ENCODE data around the gene KDM4C.

Gene KDM4C

GRCh38 chr9:6930827-6931226 lies 173.1 kb downstream of the KDM4C start:
- no peaks in the 10 kb centered on the region for H3K36me3 ChIP-seq (ENCODE audit: control insufficient read depth in 2 of 2, insufficient read depth in 2 of 2, low read length in 2 of 2)
- H3K9ac ChIP-seq (ENCODE audit: low read length in 2 of 2) = no peak overlapping the region
- H3K4me3 ChIP-seq (ENCODE audit: low read length in 2 of 2) = no peak overlapping the region
- no peaks in the 10 kb centered on the region for H3K9me3 ChIP-seq (ENCODE audit: control insufficient read depth in 2 of 2, low read length in 2 of 2)
- H3K4me1 ChIP-seq (ENCODE audit: control insufficient read depth, insufficient read depth, low read length) = peaks cover 7% of the 10 kb centered on the region
- no peak overlapping the region for H3K27ac ChIP-seq (ENCODE audit: low read length)
- no peaks in the 10 kb centered on the region for H3K27me3 ChIP-seq (ENCODE audit: control insufficient read depth in 1 of 2, insufficient read depth in 2 of 2, low read length in 2 of 2)

GRCh38 chr9:6931913-6932312 lies 174.1 kb downstream of the KDM4C start:
- no peaks in the 10 kb centered on the region for H3K36me3 ChIP-seq (ENCODE audit: control insufficient read depth in 2 of 2, insufficient read depth in 2 of 2, low read length in 2 of 2)
- no peaks in the 10 kb centered on the region for H3K9me3 ChIP-seq (ENCODE audit: control insufficient read depth in 2 of 2, low read length in 2 of 2)
- H3K4me3 ChIP-seq (ENCODE audit: low read length in 2 of 2) = no peak overlapping the region
- no peak overlapping the region for H3K27ac ChIP-seq (ENCODE audit: low read length)
- peaks cover 7% of the 10 kb centered on the region for H3K4me1 ChIP-seq (ENCODE audit: control insufficient read depth, insufficient read depth, low read length)
- no peak overlapping the region for H3K9ac ChIP-seq (ENCODE audit: low read length in 2 of 2)
- H3K27me3 ChIP-seq (ENCODE audit: control insufficient read depth in 1 of 2, insufficient read depth in 2 of 2, low read length in 2 of 2) = no peaks in the 10 kb centered on the region

- Histone ChIP-seq H3K9me3 (ENCODE audit: control insufficient read depth in 2 of 2, low read length in 2 of 2) (no peaks in the 10 kb centered on the region), H3K9ac (ENCODE audit: low read length in 2 of 2) (no peak overlapping the region), H3K27me3 (ENCODE audit: control insufficient read depth in 1 of 2, insufficient read depth in 2 of 2, low read length in 2 of 2) (no peaks in the 10 kb centered on the region), H3K27ac (ENCODE audit: low read length) (no peak overlapping the region), H3K4me1 (ENCODE audit: control insufficient read depth, insufficient read depth, low read length) (peaks cover 7% of the 10 kb centered on the region), H3K36me3 (ENCODE audit: control insufficient read depth in 2 of 2, insufficient read depth in 2 of 2, low read length in 2 of 2) (no peaks in the 10 kb centered on the region), H3K4me3 (ENCODE audit: low read length in 2 of 2) (no peak overlapping the region)
Observed at GRCh38 chr9:6936103-6936502, 178.3 kb downstream of the KDM4C start.

GRCh38 chr9:6937209-6937608 lies 179.4 kb downstream of the KDM4C start:
- no peaks in the 10 kb centered on the region for H3K9me3 ChIP-seq (ENCODE audit: control insufficient read depth in 2 of 2, low read length in 2 of 2)

GRCh38 chr9:6938447-6938846 lies 180.7 kb downstream of the KDM4C start:
- H3K4me3 ChIP-seq (ENCODE audit: low read length in 2 of 2) = no peak overlapping the region
- no peaks in the 10 kb centered on the region for H3K27me3 ChIP-seq (ENCODE audit: control insufficient read depth in 1 of 2, insufficient read depth in 2 of 2, low read length in 2 of 2)
- no peaks in the 10 kb centered on the region for H3K36me3 ChIP-seq (ENCODE audit: control insufficient read depth in 2 of 2, insufficient read depth in 2 of 2, low read length in 2 of 2)
- no peaks in the 10 kb centered on the region for H3K9me3 ChIP-seq (ENCODE audit: control insufficient read depth in 2 of 2, low read length in 2 of 2)
- no peak overlapping the region for H3K27ac ChIP-seq (ENCODE audit: low read length)
- H3K9ac ChIP-seq (ENCODE audit: low read length in 2 of 2) = no peak overlapping the region
- H3K4me1 ChIP-seq (ENCODE audit: control insufficient read depth, insufficient read depth, low read length) = no peaks in the 10 kb centered on the region

More at GRCh38 chr9:6937209-6937608, 179.4 kb downstream of the KDM4C start:
- no peaks in the 10 kb centered on the region for H3K27me3 ChIP-seq (ENCODE audit: control insufficient read depth in 1 of 2, insufficient read depth in 2 of 2, low read length in 2 of 2)
- no peaks in the 10 kb centered on the region for H3K36me3 ChIP-seq (ENCODE audit: control insufficient read depth in 2 of 2, insufficient read depth in 2 of 2, low read length in 2 of 2)
- H3K9ac ChIP-seq (ENCODE audit: low read length in 2 of 2) = no peak overlapping the region
- H3K4me1 ChIP-seq (ENCODE audit: control insufficient read depth, insufficient read depth, low read length) = peaks cover 4% of the 10 kb centered on the region
- H3K4me3 ChIP-seq (ENCODE audit: low read length in 2 of 2) = no peak overlapping the region
- no peak overlapping the region for H3K27ac ChIP-seq (ENCODE audit: low read length)

- Histone ChIP-seq H3K9me3 (ENCODE audit: control insufficient read depth in 2 of 2, low read length in 2 of 2) (no peaks in the 10 kb centered on the region), H3K4me3 (ENCODE audit: low read length in 2 of 2) (no peak overlapping the region), H3K36me3 (ENCODE audit: control insufficient read depth in 2 of 2, insufficient read depth in 2 of 2, low read length in 2 of 2) (no peaks in the 10 kb centered on the region), H3K9ac (ENCODE audit: low read length in 2 of 2) (no peak overlapping the region), H3K4me1 (ENCODE audit: control insufficient read depth, insufficient read depth, low read length) (no peaks in the 10 kb centered on the region), H3K27me3 (ENCODE audit: control insufficient read depth in 1 of 2, insufficient read depth in 2 of 2, low read length in 2 of 2) (no peaks in the 10 kb centered on the region), H3K27ac (ENCODE audit: low read length) (no peak overlapping the region)
Observed at GRCh38 chr9:6938873-6939272, 181.1 kb downstream of the KDM4C start.

GRCh38 chr9:6941501-6941900 lies 183.7 kb downstream of the KDM4C start:
- H3K4me1 ChIP-seq (ENCODE audit: control insufficient read depth, insufficient read depth, low read length) = no peaks in the 10 kb centered on the region
- no peaks in the 10 kb centered on the region for H3K27me3 ChIP-seq (ENCODE audit: control insufficient read depth in 1 of 2, insufficient read depth in 2 of 2, low read length in 2 of 2)
- no peak overlapping the region for H3K9ac ChIP-seq (ENCODE audit: low read length in 2 of 2)
- H3K27ac ChIP-seq (ENCODE audit: low read length) = no peak overlapping the region
- no peak overlapping the region for H3K4me3 ChIP-seq (ENCODE audit: low read length in 2 of 2)
- no peaks in the 10 kb centered on the region for H3K9me3 ChIP-seq (ENCODE audit: control insufficient read depth in 2 of 2, low read length in 2 of 2)
- no peaks in the 10 kb centered on the region for H3K36me3 ChIP-seq (ENCODE audit: control insufficient read depth in 2 of 2, insufficient read depth in 2 of 2, low read length in 2 of 2)

- Histone ChIP-seq H3K4me3 (ENCODE audit: low read length in 2 of 2) (no peak overlapping the region), H3K4me1 (ENCODE audit: control insufficient read depth, insufficient read depth, low read length) (no peaks in the 10 kb centered on the region), H3K9ac (ENCODE audit: low read length in 2 of 2) (no peak overlapping the region), H3K36me3 (ENCODE audit: control insufficient read depth in 2 of 2, insufficient read depth in 2 of 2, low read length in 2 of 2) (no peaks in the 10 kb centered on the region), H3K9me3 (ENCODE audit: control insufficient read depth in 2 of 2, low read length in 2 of 2) (no peaks in the 10 kb centered on the region), H3K27ac (ENCODE audit: low read length) (no peak overlapping the region), H3K27me3 (ENCODE audit: control insufficient read depth in 1 of 2, insufficient read depth in 2 of 2, low read length in 2 of 2) (no peaks in the 10 kb centered on the region)
Observed at GRCh38 chr9:6942406-6942805, 184.6 kb downstream of the KDM4C start.

GRCh38 chr9:6943293-6943692 lies 185.5 kb downstream of the KDM4C start:
- Histone ChIP-seq H3K4me1 (ENCODE audit: control insufficient read depth, insufficient read depth, low read length) (no peaks in the 10 kb centered on the region), H3K4me3 (ENCODE audit: low read length in 2 of 2) (no peak overlapping the region), H3K9me3 (ENCODE audit: control insufficient read depth in 2 of 2, low read length in 2 of 2) (no peaks in the 10 kb centered on the region), H3K36me3 (ENCODE audit: control insufficient read depth in 2 of 2, insufficient read depth in 2 of 2, low read length in 2 of 2) (no peaks in the 10 kb centered on the region), H3K27ac (ENCODE audit: low read length) (no peak overlapping the region), H3K27me3 (ENCODE audit: control insufficient read depth in 1 of 2, insufficient read depth in 2 of 2, low read length in 2 of 2) (no peaks in the 10 kb centered on the region), H3K9ac (ENCODE audit: low read length in 2 of 2) (no peak overlapping the region)

- H3K36me3 ChIP-seq (ENCODE audit: control insufficient read depth in 2 of 2, insufficient read depth in 2 of 2, low read length in 2 of 2) = no peaks in the 10 kb centered on the region
- H3K4me3 ChIP-seq (ENCODE audit: low read length in 2 of 2) = no peak overlapping the region
- H3K9ac ChIP-seq (ENCODE audit: low read length in 2 of 2) = no peak overlapping the region
- H3K27me3 ChIP-seq (ENCODE audit: control insufficient read depth in 1 of 2, insufficient read depth in 2 of 2, low read length in 2 of 2) = no peaks in the 10 kb centered on the region
- no peaks in the 10 kb centered on the region for H3K4me1 ChIP-seq (ENCODE audit: control insufficient read depth, insufficient read depth, low read length)
- H3K9me3 ChIP-seq (ENCODE audit: control insufficient read depth in 2 of 2, low read length in 2 of 2) = no peaks in the 10 kb centered on the region
- no peak overlapping the region for H3K27ac ChIP-seq (ENCODE audit: low read length)
Observed at GRCh38 chr9:6944093-6944551, 186.3 kb downstream of the KDM4C start.

GRCh38 chr9:6944896-6945295 lies 187.1 kb downstream of the KDM4C start:
- Histone ChIP-seq H3K36me3 (ENCODE audit: control insufficient read depth in 2 of 2, insufficient read depth in 2 of 2, low read length in 2 of 2) (no peaks in the 10 kb centered on the region), H3K4me1 (ENCODE audit: control insufficient read depth, insufficient read depth, low read length) (no peaks in the 10 kb centered on the region), H3K9me3 (ENCODE audit: control insufficient read depth in 2 of 2, low read length in 2 of 2) (no peaks in the 10 kb centered on the region), H3K27ac (ENCODE audit: low read length) (no peak overlapping the region), H3K4me3 (ENCODE audit: low read length in 2 of 2) (no peak overlapping the region), H3K9ac (ENCODE audit: low read length in 2 of 2) (no peak overlapping the region), H3K27me3 (ENCODE audit: control insufficient read depth in 1 of 2, insufficient read depth in 2 of 2, low read length in 2 of 2) (no peaks in the 10 kb centered on the region)

All from stomach smooth muscle (tissue), 2 donors.